ENCODE measurements around the gene SMIM26.

The SMIM26 gene

GRCh38 chr20:18585134-18585533 is 17.9 kb downstream of the SMIM26 start:
- DNase-seq (ENCODE audit: low read depth) = no peak

DNA sequence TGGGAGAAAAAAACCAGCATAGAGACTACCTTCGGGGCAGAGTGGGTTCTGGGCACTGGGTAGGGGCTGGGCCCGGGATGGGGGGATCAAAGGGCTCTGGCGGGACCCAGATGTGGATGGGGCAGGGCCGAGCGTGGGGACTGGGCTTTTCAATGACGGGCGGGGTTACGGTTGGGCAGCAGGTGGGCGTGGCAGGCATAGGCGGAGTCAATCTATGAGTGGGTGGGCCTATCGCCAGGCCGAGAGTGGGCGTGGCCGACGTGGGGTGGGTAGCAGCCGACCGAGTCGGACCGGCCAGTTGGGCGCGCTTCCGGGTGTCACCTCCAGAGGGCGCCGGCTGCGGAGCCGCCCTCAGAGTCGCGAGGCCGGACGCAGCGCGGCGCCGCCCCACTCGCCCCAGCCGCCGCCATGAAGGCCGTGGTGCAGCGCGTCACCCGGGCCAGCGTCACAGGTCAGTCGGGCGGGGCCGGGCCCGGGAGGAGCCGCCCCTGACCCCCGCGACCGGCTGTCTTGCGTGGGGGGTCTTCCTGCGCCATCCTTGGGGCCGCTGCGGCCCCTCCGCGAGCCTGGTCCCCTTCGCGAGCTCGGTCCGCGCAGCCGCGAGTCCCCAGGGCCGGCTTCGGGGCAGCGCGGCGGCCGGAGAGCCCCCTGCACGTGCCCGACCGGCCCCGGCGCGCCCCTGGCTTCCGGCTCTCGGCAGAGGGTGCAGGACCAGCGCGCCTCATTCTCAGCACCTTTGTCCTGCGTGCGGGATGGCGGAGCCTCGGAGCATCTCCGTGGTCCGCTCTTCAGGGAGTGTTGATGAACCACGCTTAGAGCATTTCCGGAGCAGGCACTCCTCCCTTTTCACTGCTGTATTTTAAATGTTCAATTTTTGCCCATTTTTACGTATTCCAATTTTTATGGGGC is 20.7 kb downstream of the SMIM26 start, which contains the start of gene DTD1:
TSS of gene DTD1 (plus strand) at position 390 of the 909 bp plus-strand sequence. CDS start at position 409, 19 bp downstream.
- peak; percentile 24 for DNase-seq (ENCODE audit: low read depth)

DNA sequence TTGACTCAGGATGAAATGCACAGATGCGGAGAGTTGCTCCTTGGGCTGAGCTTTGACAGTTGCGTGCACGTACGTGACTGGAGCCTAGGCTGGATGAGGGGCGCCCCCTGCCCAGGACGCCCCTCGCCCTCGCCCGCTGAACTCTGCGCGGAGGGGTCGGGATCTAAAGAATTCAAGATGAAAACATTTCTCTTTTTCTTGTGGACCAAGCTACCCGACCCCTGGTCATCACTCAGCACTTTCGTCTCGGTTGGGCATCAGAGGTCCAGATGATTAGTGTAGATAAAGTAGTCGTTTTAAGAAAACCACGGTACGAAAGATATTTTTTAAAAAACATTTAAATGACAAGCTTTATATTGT is 21.3 kb downstream of the SMIM26 start:
- no peak for DNase-seq (ENCODE audit: low read depth)

DNA sequence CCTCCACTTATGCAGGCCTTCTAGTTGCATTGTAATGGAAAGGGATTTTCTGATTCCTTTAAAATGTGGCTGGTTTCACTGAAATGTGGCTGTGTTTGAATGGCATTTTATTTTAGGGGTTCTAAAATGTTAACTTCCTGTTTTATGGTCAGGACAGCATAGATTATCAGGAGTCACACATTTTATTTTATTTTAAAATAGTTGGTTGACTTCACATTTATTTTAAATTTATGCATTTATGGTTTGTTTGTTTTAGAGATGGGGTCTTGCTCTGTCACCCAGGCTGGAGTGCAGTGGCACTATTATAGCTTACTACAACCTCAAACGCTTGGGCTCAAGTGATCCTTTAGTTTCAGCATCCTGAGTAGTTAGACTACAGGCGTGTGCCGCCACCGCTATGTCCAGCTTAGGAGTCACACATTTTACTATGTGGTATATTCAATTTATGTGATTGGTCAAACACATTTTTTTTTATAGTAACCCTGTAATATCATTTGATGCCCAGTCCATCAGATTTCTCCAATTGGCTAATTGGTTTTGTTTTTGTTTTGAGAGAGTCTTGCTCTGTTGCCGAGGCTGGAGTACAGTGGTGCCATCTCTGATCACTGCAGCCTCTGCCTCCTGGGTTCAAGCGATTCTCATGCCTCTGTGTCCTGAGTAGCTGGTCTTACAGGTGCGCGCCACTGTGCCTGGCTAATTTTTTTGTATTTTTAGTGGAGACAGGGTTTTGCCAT is 22.9 kb downstream of the SMIM26 start:
- no peak for DNase-seq (ENCODE audit: low read depth)

GRCh38 chr20:18596270-18596669 is 29.0 kb downstream of the SMIM26 start:
- DNase-seq (ENCODE audit: low read depth) = no peak

- DNase-seq (ENCODE audit: low read depth) = no peak
Measured at GRCh38 chr20:18609741-18610140, 42.5 kb downstream of the SMIM26 start.

GRCh38 chr20:18611492-18611891 is 44.3 kb downstream of the SMIM26 start:
- DNase-seq (ENCODE audit: low read depth) = no peak

GRCh38 chr20:18613553-18613952 is 46.3 kb downstream of the SMIM26 start:
- no peak for DNase-seq (ENCODE audit: low read depth)

- no peak for DNase-seq (ENCODE audit: low read depth)
Measured at GRCh38 chr20:18614244-18614643, 47.0 kb downstream of the SMIM26 start.

- no peak for DNase-seq (ENCODE audit: low read depth)
Measured at GRCh38 chr20:18615020-18615650, 47.9 kb downstream of the SMIM26 start.

Data from non-pigmented ciliary epithelial cell (primary cell).